Neural cell (in vitro differentiated cells): ENCODE data around the gene TAGLN2.

Experiments
- EZH2 ChIP-seq: fragments of 200-600, 300-800 bp; shearing (Covaris generic), sonication (generic); IDR thresholded peaks from 2 replicates; pipeline ENCODE4 v1.6.1; 2014; ENCODE audit warnings: antibody characterized with exemption, low read length, borderline replicate concordance, mild to moderate bottlenecking; ENCODE audit not compliant: insufficient read depth, poor library complexity, severe bottlenecking
- RAD21 ChIP-seq: fragments of 450-650 bp; conservative IDR thresholded peaks from 2 replicates; pipeline ENCODE4 v1.6.1; 2014; ENCODE audit warnings: antibody characterized with exemption, mild to moderate bottlenecking, moderate library complexity
- TF ChIP-seq, protein P1 (sequence below): fragments of 450-650 bp; IDR thresholded peaks from 2 replicates; pipeline ENCODE4 v1.5.1; 2014; ENCODE audit warnings: antibody characterized with exemption, mild to moderate bottlenecking, moderate library complexity; ENCODE audit not compliant: poor library complexity, severe bottlenecking

DNA sequence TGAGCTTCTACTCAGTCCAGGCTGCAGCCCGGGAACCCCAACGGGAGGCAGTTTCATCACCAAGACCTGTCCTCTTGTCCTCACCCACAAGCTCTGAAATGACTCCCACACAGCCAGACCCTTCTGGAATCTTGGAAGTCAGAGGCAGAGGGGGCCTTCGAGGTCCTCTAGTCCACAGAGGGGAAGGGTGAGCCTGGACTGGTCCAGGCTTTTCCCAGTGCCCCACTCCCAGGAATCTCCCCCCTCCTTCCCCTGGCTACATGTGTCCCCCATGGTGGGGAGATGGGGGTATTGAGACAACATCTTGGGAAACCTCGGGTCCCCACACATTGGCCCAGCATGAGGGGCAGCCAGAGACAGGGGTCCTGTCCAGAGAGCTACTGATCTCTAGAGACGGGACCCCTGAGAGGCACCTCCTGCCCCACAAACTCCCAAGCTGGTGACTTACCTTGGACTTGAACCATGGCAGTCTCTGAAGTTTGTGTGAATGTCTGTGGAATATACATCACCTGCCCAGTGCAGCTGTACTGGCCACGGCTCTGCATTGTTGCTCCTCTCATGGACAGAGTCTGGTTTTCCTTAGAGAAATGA is 48.1 kb upstream of the TAGLN2 start:
- TF ChIP-seq RAD21 (no peak), EZH2 (no peak)
- TF ChIP-seq, protein P1, sequence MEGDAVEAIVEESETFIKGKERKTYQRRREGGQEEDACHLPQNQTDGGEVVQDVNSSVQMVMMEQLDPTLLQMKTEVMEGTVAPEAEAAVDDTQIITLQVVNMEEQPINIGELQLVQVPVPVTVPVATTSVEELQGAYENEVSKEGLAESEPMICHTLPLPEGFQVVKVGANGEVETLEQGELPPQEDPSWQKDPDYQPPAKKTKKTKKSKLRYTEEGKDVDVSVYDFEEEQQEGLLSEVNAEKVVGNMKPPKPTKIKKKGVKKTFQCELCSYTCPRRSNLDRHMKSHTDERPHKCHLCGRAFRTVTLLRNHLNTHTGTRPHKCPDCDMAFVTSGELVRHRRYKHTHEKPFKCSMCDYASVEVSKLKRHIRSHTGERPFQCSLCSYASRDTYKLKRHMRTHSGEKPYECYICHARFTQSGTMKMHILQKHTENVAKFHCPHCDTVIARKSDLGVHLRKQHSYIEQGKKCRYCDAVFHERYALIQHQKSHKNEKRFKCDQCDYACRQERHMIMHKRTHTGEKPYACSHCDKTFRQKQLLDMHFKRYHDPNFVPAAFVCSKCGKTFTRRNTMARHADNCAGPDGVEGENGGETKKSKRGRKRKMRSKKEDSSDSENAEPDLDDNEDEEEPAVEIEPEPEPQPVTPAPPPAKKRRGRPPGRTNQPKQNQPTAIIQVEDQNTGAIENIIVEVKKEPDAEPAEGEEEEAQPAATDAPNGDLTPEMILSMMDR: no peak
